Measurements from ENCODE around the gene TTLL8. TPM values are rescaled to one million over a fixed set of nuclear protein-coding genes. Genes with fewer than 3 reads are reported as not detected.

TTLL8 gene
- total and polyA plus RNA-seq, 2 donors (not counting 3 experiments of a cell fraction or from before 2014, with no cell fraction given) = not detected

- DNase-seq (ENCODE audit: low read depth, low spot score) = no peak
- FAIRE-seq = no peak
- H3K36me3 ChIP-seq (ENCODE audit: control insufficient read depth in 2 of 2, extremely low read depth in 1 of 2, insufficient read depth in 2 of 2, low read length in 2 of 2) = no peaks in the 10 kb centered on the region
- no peaks in the 10 kb centered on the region for H4K20me1 ChIP-seq (replicated peaks; ENCODE audit: control insufficient read depth, extremely low read depth, insufficient read depth, low read length)
- BruUV-seq (replicated peaks) = no TSS peak
- H3K79me2 ChIP-seq (ENCODE audit: control insufficient read depth, insufficient read depth, low read length) = no peaks in the 10 kb centered on the region
- CTCF ChIA-PET = no interaction called here
- intact Hi-C loops (cut with micrococcal nuclease) = no loop called here
- no peaks in the 10 kb centered on the region for H3K9me3 ChIP-seq (replicated peaks; ENCODE audit: control insufficient read depth, insufficient read depth, low read length)
- H3K4me1 ChIP-seq (ENCODE audit: control insufficient read depth, extremely low read depth, insufficient read depth, low read length) = no peaks in the 10 kb centered on the region
- H2AFZ ChIP-seq (ENCODE audit: low read depth, low read length) = no peak overlapping the region
- no peak overlapping the region for H3K9ac ChIP-seq (replicated peaks; ENCODE audit: extremely low read depth, insufficient read depth, low read length)
- POLR2A ChIA-PET = no interaction called here
- no peaks in the 10 kb centered on the region for H3K9me1 ChIP-seq (replicated peaks; ENCODE audit: control insufficient read depth, extremely low read depth, insufficient read depth, low read length)
- H3K27me3 ChIP-seq (ENCODE audit: control insufficient read depth in 2 of 2, insufficient read depth in 2 of 2, low read length in 2 of 2) = no peaks in the 10 kb centered on the region
- dilution Hi-C loops (cut with MboI; ENCODE audit: extremely low pct_ligation_motif_present, low sequenced_read_pairs) = no loop called here
- TF ChIP-seq GATA2 (IDR thresholded peaks at IDR 0.05; ENCODE audit: insufficient read depth, insufficient read length, low read depth, low read length) (no peak), JUN (IDR thresholded peaks at IDR 0.05; ENCODE audit: borderline replicate concordance, insufficient read depth, insufficient read length, low read depth) (no peak), EZH2 (IDR thresholded peaks at IDR 0.05; ENCODE audit: borderline replicate concordance, low read depth, low read length, severe bottlenecking) (no peak), CTCF (IDR thresholded peaks at IDR 0.05; ENCODE audit: extremely low read depth in 1 of 2, insufficient read depth in 1 of 2, low read depth in 1 of 2, low read length in 2 of 2) (no peak), MYC (IDR thresholded peaks at IDR 0.05; ENCODE audit: low read depth, low read length) (no peak), POLR2AphosphoS5 (IDR thresholded peaks at IDR 0.05; ENCODE audit: insufficient read depth, low read depth, low read length) (no peak), FOS (IDR thresholded peaks at IDR 0.05; ENCODE audit: borderline replicate concordance, insufficient read depth, low read length) (no peak), POLR2A (IDR thresholded peaks at IDR 0.05; ENCODE audit: low read depth, low read length) (no peak)
- TF ChIP-seq, protein P1, sequence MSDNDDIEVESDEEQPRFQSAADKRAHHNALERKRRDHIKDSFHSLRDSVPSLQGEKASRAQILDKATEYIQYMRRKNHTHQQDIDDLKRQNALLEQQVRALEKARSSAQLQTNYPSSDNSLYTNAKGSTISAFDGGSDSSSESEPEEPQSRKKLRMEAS (IDR thresholded peaks at IDR 0.05; ENCODE audit: insufficient read depth, insufficient read length) = no peak
- H3K27ac ChIP-seq (ENCODE audit: insufficient read depth, low read depth, low read length) = no peak overlapping the region
- no peak overlapping the region for H3K4me3 ChIP-seq (replicated peaks in 1 of 3; ENCODE audit: insufficient read depth in 1 of 3, low read depth in 1 of 3, low read length in 3 of 3)
- no peak overlapping the region for H3K4me2 ChIP-seq (ENCODE audit: insufficient read depth, low read length)
Observed at GRCh38 chr22:50045211-50046018, 12.7 kb downstream of the TTLL8 start.
